GM12891 (cell line): Measurements from ENCODE around the gene MOV10L1.

ENCODE experiments used
- PAX5 ChIP-seq: IDR thresholded peaks from 2 replicates; pipeline ENCODE4 v1.6.1; 2011; ENCODE audit warnings: low read length, moderate library complexity, mild to moderate bottlenecking; ENCODE audit not compliant: insufficient read depth, severe bottlenecking
- POLR2A ChIP-seq: IDR thresholded peaks from 2 replicates; pipeline ENCODE4 v1.6.1; 2011; ENCODE audit warnings: low read depth, low read length, control low read depth
- POLR2AphosphoS5 ChIP-seq: IDR thresholded peaks from 2 replicates; pipeline ENCODE4 v1.6.1; 2011; ENCODE audit warnings: low read depth, low read length, control low read depth
- POU2F2 ChIP-seq: IDR thresholded peaks from 2 replicates; pipeline ENCODE4 v1.6.1; 2011; ENCODE audit warnings: low read depth, mild to moderate bottlenecking, control low read depth, low read length, moderate library complexity

GRCh38 chr22:50184902-50185374, 95.1 kb downstream of the MOV10L1 start:
- TF ChIP-seq POLR2A (no peak), PAX5 (no peak), POLR2AphosphoS5 (no peak), POU2F2 (no peak)
